GM12892 (cell line): Measurements from ENCODE around the gene PEPD. TPM values are rescaled to one million over a fixed set of nuclear protein-coding genes. Genes with fewer than 3 reads are reported as not detected.
A peak's percentile ranks its signal among the peaks of the same experiment; 100 is the strongest.
"Not testable (repeated sequence)": the region's sequence is repeated elsewhere in the genome, so short reads cannot be mapped to it uniquely, and the experiment has no call there.

Source experiments
- DNase-seq: peaks from one replicate; pipeline ENCODE4 v3.0.0; 2011; ENCODE audit not compliant: insufficient read length
- FAIRE-seq: peaks from 2 replicates; lab custom pipeline; 2011; peaks lifted over from hg19 to GRCh38; lab: Jason Lieb, UNC
- POLR2A ChIP-seq: IDR thresholded peaks from 2 replicates; pipeline ENCODE4 v1.6.1; 2011; ENCODE audit warnings: low read depth, low read length, control low read depth
- POLR2AphosphoS5 ChIP-seq: IDR thresholded peaks from 2 replicates; pipeline ENCODE4 v1.6.1; 2011; ENCODE audit warnings: low read depth, low read length, control low read depth
- TAF1 ChIP-seq: IDR thresholded peaks from 2 replicates; pipeline ENCODE4 v1.6.1; 2011; ENCODE audit warnings: low read depth, mild to moderate bottlenecking, control low read depth, low read length, borderline replicate concordance
- polyA plus RNA-seq: library from polyadenylated mRNA; unstranded; fragments of >200 nt; gene quantifications from one replicate; pipeline ENCODE4 v1.2.1, GENCODE V29; 2012; ENCODE audit warnings: missing spikeins, inconsistent platforms; ENCODE audit not compliant: missing spikeins

PEPD gene
- polyA plus RNA-seq, result 31.4 TPM

GRCh38 chr19:33521480-33522370 lies at the start of gene PEPD:
Gene PEPD, minus strand, starts transcription at chr19:33521791. Its CDS starts 31 bp downstream, at chr19:33521760.
- peak; percentile 99 for DNase-seq
- peak; percentile 64; the same call in 1 of the 2 replicates for TF ChIP-seq POLR2AphosphoS5
- peak; percentile 91 for TF ChIP-seq TAF1
- TF ChIP-seq POLR2A, result peak; percentile 83
- peak; percentile 93 for FAIRE-seq

- TF ChIP-seq POLR2AphosphoS5 (no peak), POLR2A (no peak), TAF1 (no peak)
- DNase-seq (no peak), FAIRE-seq (no peak)
Observed at GRCh38 chr19:33569821-33570220, 48.2 kb upstream of the PEPD start.

- DNase-seq (no peak), FAIRE-seq (no peak)
- TF ChIP-seq TAF1 (no peak), POLR2A (no peak), POLR2AphosphoS5 (no peak)
Observed at GRCh38 chr19:33568706-33569105, 47.1 kb upstream of the PEPD start.

- TF ChIP-seq TAF1 (no peak), POLR2AphosphoS5 (no peak), POLR2A (no peak)
- DNase-seq (no peak), FAIRE-seq (no peak)
Observed at GRCh38 chr19:33564836-33565338, 43.3 kb upstream of the PEPD start.

- no peak for TF ChIP-seq POLR2A
- no peak for TF ChIP-seq POLR2AphosphoS5
- no peak for TF ChIP-seq TAF1
- DNase-seq, result no peak
- no peak for FAIRE-seq
Observed at GRCh38 chr19:33562636-33563035, 41.0 kb upstream of the PEPD start.

GRCh38 chr19:33561666-33562065 lies 40.1 kb upstream of the PEPD start:
- DNase-seq, FAIRE-seq: not testable (repeated sequence)

- FAIRE-seq (no peak), DNase-seq (no peak)
- TF ChIP-seq TAF1 (no peak), POLR2A (no peak), POLR2AphosphoS5 (no peak)
Observed at GRCh38 chr19:33561261-33561660, 39.7 kb upstream of the PEPD start.

- TF ChIP-seq POLR2A (no peak), TAF1 (no peak), POLR2AphosphoS5 (no peak)
- FAIRE-seq, result no peak
- DNase-seq, result no peak
Observed at GRCh38 chr19:33559996-33560395, 38.4 kb upstream of the PEPD start.

- no peak for FAIRE-seq
Observed at GRCh38 chr19:33558856-33559255, 37.3 kb upstream of the PEPD start.

GRCh38 chr19:33558151-33558550 lies 36.6 kb upstream of the PEPD start:
- TF ChIP-seq TAF1 (no peak), POLR2AphosphoS5 (no peak), POLR2A (no peak)
- no peak for DNase-seq
- no peak for FAIRE-seq

More at GRCh38 chr19:33558856-33559255, 37.3 kb upstream of the PEPD start:
- DNase-seq, result no peak
- TF ChIP-seq TAF1 (no peak), POLR2A (no peak), POLR2AphosphoS5 (no peak)

GRCh38 chr19:33557720-33558119 lies 36.1 kb upstream of the PEPD start:
- TF ChIP-seq TAF1 (no peak), POLR2AphosphoS5 (no peak), POLR2A (no peak)
- FAIRE-seq, result no peak
- DNase-seq, result no peak

GRCh38 chr19:33557196-33557595 lies 35.6 kb upstream of the PEPD start:
- DNase-seq, result no peak
- no peak for FAIRE-seq
- no peak for TF ChIP-seq TAF1
- TF ChIP-seq POLR2AphosphoS5, result no peak
- no peak for TF ChIP-seq POLR2A

- DNase-seq (no peak), FAIRE-seq (no peak)
Observed at GRCh38 chr19:33556261-33556660, 34.7 kb upstream of the PEPD start.

GRCh38 chr19:33555726-33556125 lies 34.1 kb upstream of the PEPD start:
- not testable (repeated sequence) for DNase-seq, FAIRE-seq

More at GRCh38 chr19:33556261-33556660, 34.7 kb upstream of the PEPD start:
- no peak for TF ChIP-seq POLR2A
- TF ChIP-seq TAF1, result no peak
- TF ChIP-seq POLR2AphosphoS5, result no peak
